Activated CD4-positive, alpha-beta T cell treated with anti-CD3 and anti-CD28 coated beads, Interleukin-2, amount 10 ng/mL, durations not matched to agents 7 days and 5 days (primary cell): ENCODE measurements around the gene KIF15. TPM values are rescaled to one million over a fixed set of nuclear protein-coding genes. Genes with fewer than 3 reads are reported as not detected.
"Not testable (repeated sequence)": the region's sequence is repeated elsewhere in the genome, so short reads cannot be mapped to it uniquely, and the experiment has no call there.

ENCODE experiments used
- CTCF ChIA-PET: fragments of 350-600 bp; sonication (Branson Sonifier 250); formaldehyde crosslinking; loops from one replicate; lab custom pipeline; 2021; ENCODE audit warnings: antibody characterized with exemption; lab: Charles Lee
- POLR2A ChIA-PET: fragments of 350-600 bp; sonication (Branson Sonifier 250); formaldehyde crosslinking; loops from one replicate; lab custom pipeline; 2021; ENCODE audit warnings: antibody characterized with exemption; lab: Charles Lee
- DNase-seq: peaks from one replicate; pipeline ENCODE4 v3.0.0-alpha.2; 2020
- H3K27ac Mint-ChIP-seq: one replicate; pipeline ENCODE4 v1.8.0; 2021; ENCODE audit warnings: mild to moderate bottlenecking, moderate library complexity, mixed read lengths
- H3K27me3 Mint-ChIP-seq: one replicate; pipeline ENCODE4 v1.8.0; 2021; ENCODE audit warnings: mixed read lengths
- H3K36me3 Mint-ChIP-seq: one replicate; pipeline ENCODE4 v1.8.0; 2021; ENCODE audit warnings: low read depth, mixed read lengths
- H3K4me1 Mint-ChIP-seq: one replicate; pipeline ENCODE4 v1.8.0; 2021; ENCODE audit warnings: mixed read lengths
- H3K4me3 Mint-ChIP-seq: one replicate; pipeline ENCODE4 v1.8.0; 2021; ENCODE audit warnings: mild to moderate bottlenecking, moderate library complexity, mixed read lengths
- H3K9me3 Mint-ChIP-seq: one replicate; pipeline ENCODE4 v1.8.0; 2021; ENCODE audit warnings: mixed read lengths
- total RNA-seq, 2 experiments: library from RNA; stranded (reverse); gene quantifications; one replicate each; pipeline ENCODE4 v1.2.3, GENCODE V29; 2021

The KIF15 gene
- total RNA-seq, 2 experiments from 2014 or later: 58.8 to 73.5 TPM

GRCh38 chr3:44772099-44772442 lies 10.5 kb downstream of the KIF15 start:
- CTCF ChIA-PET: interaction anchor here (1.0 kb wide), 1 partner anchor 13 kb away, joined by 3 read pairs; no protein-coding TSS in a partner anchor
- peaks cover 90% of the 10 kb centered on the region for H3K36me3 Mint-ChIP-seq

GRCh38 chr3:44782891-44783290 lies 21.3 kb downstream of the KIF15 start:
- POLR2A ChIA-PET: no interaction called here
- DNase-seq: no peak
- no peaks in the 10 kb centered on the region for H3K9me3 Mint-ChIP-seq
- CTCF ChIA-PET: no interaction called here
- no peaks in the 10 kb centered on the region for H3K27me3 Mint-ChIP-seq
- no peaks in the 10 kb centered on the region for H3K4me1 Mint-ChIP-seq
- H3K4me3 Mint-ChIP-seq: no peak overlapping the region
- H3K27ac Mint-ChIP-seq: no peak overlapping the region
- peaks cover 70% of the 10 kb centered on the region for H3K36me3 Mint-ChIP-seq

More at GRCh38 chr3:44772099-44772442, 10.5 kb downstream of the KIF15 start:
- Mint-ChIP-seq H3K27ac (no peak overlapping the region), H3K4me1 (peaks cover 2% of the 10 kb centered on the region), H3K9me3 (peaks cover 49% of the 10 kb centered on the region), H3K4me3 (no peak overlapping the region), H3K27me3 (no peaks in the 10 kb centered on the region)
- POLR2A ChIA-PET: no interaction called here
- DNase-seq: no peak

GRCh38 chr3:44795197-44795596 lies 33.6 kb downstream of the KIF15 start:
- H3K36me3 Mint-ChIP-seq: peaks cover 58% of the 10 kb centered on the region
- H3K9me3 Mint-ChIP-seq: peaks cover 2% of the 10 kb centered on the region
- H3K27ac Mint-ChIP-seq: no peak overlapping the region
- CTCF ChIA-PET: no interaction called here
- no peaks in the 10 kb centered on the region for H3K27me3 Mint-ChIP-seq
- POLR2A ChIA-PET: no interaction called here
- DNase-seq: no peak
- H3K4me3 Mint-ChIP-seq: no peak overlapping the region
- H3K4me1 Mint-ChIP-seq: no peaks in the 10 kb centered on the region

- no peak for DNase-seq
- Mint-ChIP-seq H3K9me3 (no peaks in the 10 kb centered on the region), H3K4me3 (no peak overlapping the region), H3K27me3 (no peaks in the 10 kb centered on the region), H3K27ac (no peak overlapping the region), H3K36me3 (peaks cover 57% of the 10 kb centered on the region), H3K4me1 (no peaks in the 10 kb centered on the region)
- POLR2A ChIA-PET: no interaction called here
- CTCF ChIA-PET: no interaction called here
Observed at GRCh38 chr3:44802011-44802410, 40.4 kb downstream of the KIF15 start.

GRCh38 chr3:44803298-44803697 lies 41.7 kb downstream of the KIF15 start:
- H3K27ac Mint-ChIP-seq: no peak overlapping the region
- H3K9me3 Mint-ChIP-seq: no peaks in the 10 kb centered on the region
- H3K4me1 Mint-ChIP-seq: no peaks in the 10 kb centered on the region
- no peak for DNase-seq
- no peak overlapping the region for H3K4me3 Mint-ChIP-seq
- H3K36me3 Mint-ChIP-seq: peaks cover 57% of the 10 kb centered on the region
- POLR2A ChIA-PET: no interaction called here
- CTCF ChIA-PET: no interaction called here
- H3K27me3 Mint-ChIP-seq: no peaks in the 10 kb centered on the region

- CTCF ChIA-PET: interaction anchor here (1.8 kb wide), 1 partner anchor 9 kb away, joined by 4 read pairs; no protein-coding TSS in a partner anchor
- no peak overlapping the region for H3K4me3 Mint-ChIP-seq
Observed at GRCh38 chr3:44805960-44806359, 44.4 kb downstream of the KIF15 start.

GRCh38 chr3:44814751-44815150 lies 53.2 kb downstream of the KIF15 start:
- Mint-ChIP-seq H3K4me3 (no peak overlapping the region), H3K27me3 (no peaks in the 10 kb centered on the region), H3K36me3 (peaks cover 69% of the 10 kb centered on the region), H3K9me3 (peaks cover 18% of the 10 kb centered on the region), H3K4me1 (no peaks in the 10 kb centered on the region), H3K27ac (no peak overlapping the region)
- no peak for DNase-seq
- POLR2A ChIA-PET: no interaction called here
- CTCF ChIA-PET: no interaction called here

More at GRCh38 chr3:44805960-44806359, 44.4 kb downstream of the KIF15 start:
- Mint-ChIP-seq H3K9me3 (no peaks in the 10 kb centered on the region), H3K27ac (no peak overlapping the region), H3K4me1 (no peaks in the 10 kb centered on the region), H3K36me3 (peaks cover 53% of the 10 kb centered on the region), H3K27me3 (no peaks in the 10 kb centered on the region)
- DNase-seq: no peak
- POLR2A ChIA-PET: no interaction called here

- DNase-seq, CTCF ChIA-PET, H3K27ac Mint-ChIP-seq, H3K4me3 Mint-ChIP-seq, H3K4me1 Mint-ChIP-seq, POLR2A ChIA-PET, H3K27me3 Mint-ChIP-seq: not testable (repeated sequence)
- Mint-ChIP-seq H3K36me3 (peaks cover 69% of the 10 kb centered on the region), H3K9me3 (peaks cover 18% of the 10 kb centered on the region)
Observed at GRCh38 chr3:44816334-44816733, 54.7 kb downstream of the KIF15 start.

GRCh38 chr3:44821206-44821605 lies 59.6 kb downstream of the KIF15 start:
- DNase-seq, H3K4me3 Mint-ChIP-seq, CTCF ChIA-PET, POLR2A ChIA-PET, H3K27me3 Mint-ChIP-seq, H3K27ac Mint-ChIP-seq, H3K4me1 Mint-ChIP-seq: not testable (repeated sequence)
- H3K9me3 Mint-ChIP-seq: peaks cover 24% of the 10 kb centered on the region
- peaks cover 84% of the 10 kb centered on the region for H3K36me3 Mint-ChIP-seq

- H3K27me3 Mint-ChIP-seq: no peaks in the 10 kb centered on the region
- ChIA-PET CTCF (interaction anchor here (1.1 to 1.3 kb wide), 3 partner anchors 9 to 28 kb away, joined by 3 read pairs; no protein-coding TSS in a partner anchor), POLR2A (no interaction called here)
- peaks cover 73% of the 10 kb centered on the region for H3K36me3 Mint-ChIP-seq
- H3K9me3 Mint-ChIP-seq: peaks cover 5% of the 10 kb centered on the region
- no peak for DNase-seq
- no peaks in the 10 kb centered on the region for H3K4me1 Mint-ChIP-seq
- H3K4me3 Mint-ChIP-seq: no peak overlapping the region
- H3K27ac Mint-ChIP-seq: no peak overlapping the region
Observed at GRCh38 chr3:44825264-44825925, 63.8 kb downstream of the KIF15 start.

GRCh38 chr3:44827196-44827595 lies 65.6 kb downstream of the KIF15 start:
- ChIA-PET CTCF (no interaction called here), POLR2A (no interaction called here)
- no peaks in the 10 kb centered on the region for H3K27me3 Mint-ChIP-seq
- H3K36me3 Mint-ChIP-seq: peaks cover 75% of the 10 kb centered on the region
- no peak for DNase-seq
- peaks cover under 1% of the 10 kb centered on the region for H3K9me3 Mint-ChIP-seq
- H3K27ac Mint-ChIP-seq: no peak overlapping the region
- H3K4me3 Mint-ChIP-seq: no peak overlapping the region
- no peaks in the 10 kb centered on the region for H3K4me1 Mint-ChIP-seq

GRCh38 chr3:44831232-44831631 lies 69.6 kb downstream of the KIF15 start:
- no peak for DNase-seq
- Mint-ChIP-seq H3K4me1 (no peaks in the 10 kb centered on the region), H3K27me3 (no peaks in the 10 kb centered on the region), H3K9me3 (peaks cover 6% of the 10 kb centered on the region), H3K27ac (no peak overlapping the region), H3K4me3 (no peak overlapping the region), H3K36me3 (peaks cover 69% of the 10 kb centered on the region)
- ChIA-PET POLR2A (no interaction called here), CTCF (interaction anchor here (1.3 to 1.8 kb wide), 2 partner anchors 14 to 18 kb away, joined by 4 to 5 read pairs; no protein-coding TSS in a partner anchor)

- no peak for DNase-seq
- peaks cover 70% of the 10 kb centered on the region for H3K36me3 Mint-ChIP-seq
- H3K27me3 Mint-ChIP-seq: no peaks in the 10 kb centered on the region
- ChIA-PET POLR2A (no interaction called here), CTCF (interaction anchor here (0.9 to 1.8 kb wide), 3 partner anchors 13 to 22 kb away, joined by 3 to 5 read pairs (median 4); no protein-coding TSS in a partner anchor)
- H3K4me1 Mint-ChIP-seq: no peaks in the 10 kb centered on the region
- H3K9me3 Mint-ChIP-seq: peaks cover 12% of the 10 kb centered on the region
- H3K4me3 Mint-ChIP-seq: no peak overlapping the region
- H3K27ac Mint-ChIP-seq: no peak overlapping the region
Observed at GRCh38 chr3:44832032-44832431, 70.4 kb downstream of the KIF15 start.
